Trophoblast cell (in vitro differentiated cells and primary cell): Measurements from ENCODE around the gene SLF1.

Source experiments
- DNase-seq, 2 donors: peaks; one replicate each; pipeline ENCODE4 v3.0.0-alpha.2; 2016
- H2AFZ ChIP-seq: 2 replicates; pipeline ENCODE4 v1.6.1; 2013; ENCODE audit warnings: low read length, moderate library complexity, mild to moderate bottlenecking; ENCODE audit not compliant: insufficient read depth, poor library complexity
- H2AK5ac ChIP-seq: 2 replicates; pipeline ENCODE4 v1.6.1; 2013; ENCODE audit warnings: mild to moderate bottlenecking, low read length
- H2BK120ac ChIP-seq: 2 replicates; pipeline ENCODE4 v1.6.1; 2013; ENCODE audit warnings: low read length, mild to moderate bottlenecking, moderate library complexity; ENCODE audit not compliant: insufficient read depth, poor library complexity
- H2BK12ac ChIP-seq: 2 replicates; pipeline ENCODE4 v1.6.1; 2013; ENCODE audit warnings: mild to moderate bottlenecking, low read length, moderate library complexity
- H2BK5ac ChIP-seq: 2 replicates; pipeline ENCODE4 v1.6.1; 2013; ENCODE audit warnings: low read length, low read depth, moderate library complexity, mild to moderate bottlenecking; ENCODE audit not compliant: poor library complexity
- H3K14ac ChIP-seq: 2 replicates; pipeline ENCODE4 v1.6.1; 2013; ENCODE audit warnings: mild to moderate bottlenecking, low read length
- H3K18ac ChIP-seq: 2 replicates; pipeline ENCODE4 v1.6.1; 2013; ENCODE audit warnings: mild to moderate bottlenecking, low read length
- H3K23ac ChIP-seq: 2 replicates; pipeline ENCODE4 v1.6.1; 2013; ENCODE audit warnings: low read length
- H3K27ac ChIP-seq: 2 replicates; pipeline ENCODE4 v1.5.1; 2013; ENCODE audit warnings: low read depth, mild to moderate bottlenecking, inconsistent platforms, low read length, moderate library complexity
- H3K27me3 ChIP-seq: 2 replicates; pipeline ENCODE4 v1.6.1; 2013; ENCODE audit warnings: inconsistent platforms, mild to moderate bottlenecking, low read length, moderate library complexity; ENCODE audit not compliant: insufficient read depth
- H3K36me3 ChIP-seq, 2 experiments: 1 replicate in 1 of 2; 2 replicates in 1 of 2; pipeline ENCODE4 v1.6.1; 2013; ENCODE audit warnings: low read length in 2 of 2, mild to moderate bottlenecking in 2 of 2, moderate library complexity in 1 of 2; ENCODE audit not compliant: insufficient read depth in 2 of 2, control insufficient read depth in 1 of 2
- H3K4ac ChIP-seq: 2 replicates; pipeline ENCODE4 v1.6.1; 2013; ENCODE audit warnings: low read depth, mild to moderate bottlenecking, low read length, moderate library complexity
- H3K4me1 ChIP-seq, 2 experiments: 1 replicate in 1 of 2; 2 replicates in 1 of 2; pipeline ENCODE4 v1.6.1; 2013; ENCODE audit warnings: low read length in 2 of 2, mild to moderate bottlenecking in 2 of 2, moderate library complexity in 1 of 2; ENCODE audit not compliant: insufficient read depth in 2 of 2, control insufficient read depth in 1 of 2
- H3K4me2 ChIP-seq: 2 replicates; pipeline ENCODE4 v1.6.1; 2013; ENCODE audit warnings: inconsistent platforms, mild to moderate bottlenecking, low read length, moderate library complexity
- H3K4me3 ChIP-seq: 2 replicates; pipeline ENCODE4 v1.5.1; 2013; ENCODE audit warnings: mild to moderate bottlenecking, low read depth, low read length, inconsistent platforms
- H3K79me1 ChIP-seq: one replicate; pipeline ENCODE4 v1.6.1; 2013; ENCODE audit warnings: low read length
- H3K79me2 ChIP-seq: 2 replicates; pipeline ENCODE4 v1.6.1; 2013; ENCODE audit warnings: low read length, mild to moderate bottlenecking; ENCODE audit not compliant: control insufficient read depth, insufficient read depth, poor library complexity
- H3K9ac ChIP-seq: 2 replicates; pipeline ENCODE4 v1.6.1; 2013; ENCODE audit warnings: mild to moderate bottlenecking, low read length
- H3K9me3 ChIP-seq: 2 replicates; pipeline ENCODE4 v1.6.1; 2013; ENCODE audit warnings: low read depth, mild to moderate bottlenecking, control low read depth, inconsistent platforms, low read length; ENCODE audit not compliant: insufficient read depth
- H4K12ac ChIP-seq: 2 replicates; pipeline ENCODE4 v1.6.1; 2013; ENCODE audit warnings: low read depth, mild to moderate bottlenecking, low read length, moderate library complexity
- H4K8ac ChIP-seq: 2 replicates; pipeline ENCODE4 v1.6.1; 2013; ENCODE audit warnings: low read depth, mild to moderate bottlenecking, low read length, moderate library complexity
- H4K91ac ChIP-seq: one replicate; pipeline ENCODE4 v1.6.1; 2013; ENCODE audit warnings: low read depth, mild to moderate bottlenecking, low read length, moderate library complexity
- WGBS: extraction: QIAGEN DNeasy Blood & Tissue Kit; methylation state at CpG from one replicate; pipeline ENCODE4 v1.1.7; 2013; ENCODE audit warnings: missing lambda C conversion rate; ENCODE audit not compliant: insufficient read length, insufficient coverage; ENCODE audit errors: extremely low coverage; 5-methylcytosine and 5-hydroxymethylcytosine counted together

Gene SLF1

GRCh38 chr5:94740286-94740685 is 121.8 kb downstream of the SLF1 start:
- H3K9me3 ChIP-seq = no peaks in the 10 kb centered on the region
- H3K23ac ChIP-seq = no peak overlapping the region
- H3K79me1 ChIP-seq = no peaks in the 10 kb centered on the region
- no peak overlapping the region for H2BK120ac ChIP-seq
- H3K27ac ChIP-seq = no peak overlapping the region
- no peak overlapping the region for H3K14ac ChIP-seq
- H3K4me1 ChIP-seq = no peaks in the 10 kb centered on the region
- H2BK5ac ChIP-seq = no peak overlapping the region
- no CpG with 5 or more reads among the region's 2 CpGs for WGBS
- no peaks in the 10 kb centered on the region for H3K36me3 ChIP-seq
- no peak overlapping the region for H3K18ac ChIP-seq
- H3K4me3 ChIP-seq = no peak overlapping the region
- no peak overlapping the region for H2BK12ac ChIP-seq
- H3K9ac ChIP-seq = no peak overlapping the region
- no peak overlapping the region for H4K91ac ChIP-seq
- no peak overlapping the region for H3K4me2 ChIP-seq
- no peaks in the 10 kb centered on the region for H3K79me2 ChIP-seq
- no peak overlapping the region for H2AFZ ChIP-seq
- no peaks in the 10 kb centered on the region for H3K27me3 ChIP-seq
- no peak overlapping the region for H2AK5ac ChIP-seq
- DNase-seq = no peak
- H4K12ac ChIP-seq = no peak overlapping the region
- H3K4ac ChIP-seq = no peak overlapping the region
- H4K8ac ChIP-seq = no peak overlapping the region

DNA sequence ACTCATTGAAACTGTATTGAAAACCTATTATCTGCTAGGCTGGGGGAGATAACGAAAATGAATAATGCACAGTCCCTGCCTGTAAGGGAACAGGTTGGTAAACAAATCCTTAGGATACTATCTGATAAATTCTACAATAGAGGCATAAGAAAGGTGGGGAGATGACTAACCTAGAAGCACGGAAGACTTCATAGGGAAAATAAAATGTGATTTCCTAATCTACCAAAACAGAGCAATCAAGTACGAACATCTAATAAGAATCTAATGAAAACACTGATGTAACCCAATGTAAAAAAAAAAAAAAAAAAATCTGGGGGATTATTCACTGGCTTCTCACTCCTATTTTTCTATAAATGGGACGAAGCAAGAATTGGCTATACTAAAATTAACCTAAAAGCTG is 124.4 kb downstream of the SLF1 start:
- Histone ChIP-seq H3K18ac (no peak overlapping the region), H3K79me1 (no peaks in the 10 kb centered on the region), H3K9me3 (no peaks in the 10 kb centered on the region), H3K4me2 (no peak overlapping the region), H3K4me1 (no peaks in the 10 kb centered on the region), H3K27ac (no peak overlapping the region), H3K27me3 (no peaks in the 10 kb centered on the region), H3K9ac (no peak overlapping the region), H3K79me2 (no peaks in the 10 kb centered on the region), H2BK12ac (no peak overlapping the region), H2AK5ac (no peak overlapping the region), H3K14ac (no peak overlapping the region), H4K12ac (no peak overlapping the region), H2BK120ac (no peak overlapping the region), H4K91ac (no peak overlapping the region), H3K4ac (no peak overlapping the region), H3K23ac (no peak overlapping the region), H2BK5ac (no peak overlapping the region), H3K4me3 (no peak overlapping the region), H2AFZ (no peak overlapping the region), H3K36me3 (no peaks in the 10 kb centered on the region), H4K8ac (no peak overlapping the region)
- WGBS = no CpG with 5 or more reads among the region's 4 CpGs
- DNase-seq = no peak

DNA sequence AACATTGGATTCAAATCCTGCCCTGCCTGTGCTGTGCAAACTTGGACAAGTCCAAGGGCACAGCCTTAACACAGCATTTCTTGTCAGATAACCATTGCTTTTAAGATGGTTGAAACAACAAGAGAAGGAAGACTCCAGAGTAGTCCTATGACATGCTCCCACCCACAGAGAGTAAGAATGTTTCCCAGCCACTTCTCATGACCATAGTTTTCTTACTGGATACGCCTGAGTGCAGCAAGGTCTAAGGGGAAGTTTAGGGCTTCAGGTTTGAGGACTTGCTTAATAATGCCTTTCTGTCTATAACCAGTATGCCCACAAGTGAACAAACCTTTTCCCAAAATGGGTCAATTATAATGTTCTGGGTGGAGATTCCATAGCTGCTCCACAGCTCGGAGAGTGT is 126.4 kb downstream of the SLF1 start:
- Histone ChIP-seq H3K4me2 (no peak overlapping the region), H3K4me1 (no peaks in the 10 kb centered on the region), H3K79me2 (no peaks in the 10 kb centered on the region), H3K23ac (no peak overlapping the region), H3K27ac (no peak overlapping the region), H4K91ac (no peak overlapping the region), H3K9me3 (no peaks in the 10 kb centered on the region), H2BK12ac (no peak overlapping the region), H3K9ac (no peak overlapping the region), H4K12ac (no peak overlapping the region), H3K27me3 (no peaks in the 10 kb centered on the region), H2BK120ac (no peak overlapping the region), H3K14ac (no peak overlapping the region), H4K8ac (no peak overlapping the region), H3K18ac (no peak overlapping the region), H2AK5ac (no peak overlapping the region), H3K4ac (no peak overlapping the region), H3K36me3 (no peaks in the 10 kb centered on the region), H3K79me1 (no peaks in the 10 kb centered on the region), H3K4me3 (no peak overlapping the region), H2BK5ac (no peak overlapping the region), H2AFZ (no peak overlapping the region)
- WGBS = no CpG with 5 or more reads among the region's 2 CpGs
- DNase-seq = no peak

DNA sequence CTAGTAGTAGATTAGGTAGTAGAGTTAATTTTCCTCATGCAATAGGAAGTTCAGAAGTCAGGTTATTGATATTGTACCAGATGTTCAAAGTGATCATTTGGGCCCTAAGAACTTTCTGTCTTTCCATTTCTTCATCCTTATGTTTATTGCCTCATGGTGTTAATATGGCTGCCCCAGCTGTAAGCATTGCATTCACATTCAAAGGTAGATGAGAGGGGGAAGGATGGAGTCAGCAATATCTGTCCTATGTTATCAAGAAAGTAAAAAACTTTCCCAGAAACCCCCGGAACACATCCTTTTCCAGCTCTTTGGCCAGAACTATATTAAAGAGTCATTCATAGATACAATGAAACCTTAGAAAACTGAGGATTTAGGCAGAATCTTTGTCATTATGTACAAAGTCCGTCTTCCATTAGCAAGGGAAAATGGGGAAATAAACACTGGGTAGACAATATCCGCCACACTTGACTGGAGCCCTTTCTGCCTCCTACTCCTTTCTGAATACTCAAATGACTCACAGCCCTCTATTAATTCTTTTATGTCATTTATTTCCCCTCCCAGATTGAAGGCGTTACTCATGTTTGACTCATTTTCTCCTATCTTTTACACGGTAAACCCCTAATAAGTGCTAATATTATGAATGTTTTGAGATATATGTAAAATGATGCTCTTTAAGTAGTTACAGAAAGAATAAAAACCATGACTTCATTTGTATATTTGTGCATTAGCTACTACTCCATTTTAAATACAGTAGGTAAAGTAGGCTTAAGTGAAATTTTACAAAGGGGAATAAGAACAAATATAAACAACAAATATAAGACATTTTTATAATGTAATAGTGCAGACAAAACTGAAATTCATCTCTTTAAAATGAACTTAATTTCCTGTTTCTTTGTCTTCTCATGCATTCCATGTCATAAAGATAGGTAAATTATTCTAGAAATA is 127.6 kb downstream of the SLF1 start:
- Histone ChIP-seq H3K4me1 (no peaks in the 10 kb centered on the region), H3K23ac (no peak overlapping the region), H4K8ac (no peak overlapping the region), H3K27ac (no peak overlapping the region), H3K4me3 (no peak overlapping the region), H2AK5ac (no peak overlapping the region), H2BK5ac (no peak overlapping the region), H3K14ac (no peak overlapping the region), H3K79me1 (no peaks in the 10 kb centered on the region), H3K4me2 (no peak overlapping the region), H3K36me3 (no peaks in the 10 kb centered on the region), H2BK12ac (no peak overlapping the region), H3K9ac (no peak overlapping the region), H3K79me2 (no peaks in the 10 kb centered on the region), H4K12ac (no peak overlapping the region), H3K18ac (no peak overlapping the region), H3K4ac (no peak overlapping the region), H3K9me3 (no peaks in the 10 kb centered on the region), H2BK120ac (no peak overlapping the region), H2AFZ (no peak overlapping the region), H3K27me3 (no peaks in the 10 kb centered on the region), H4K91ac (no peak overlapping the region)
- WGBS = no CpG with 5 or more reads among the region's 5 CpGs
- no peak for DNase-seq
